Keratinocyte (primary cell): ENCODE results near the gene MAP7D3. TPM values are rescaled to one million over a fixed set of nuclear protein-coding genes. Genes with fewer than 3 reads are reported as not detected.

Experiments used
- DNase-seq: peaks from one replicate; pipeline ENCODE4 v3.0.0-alpha.2; 2011; ENCODE audit warnings: low read depth, missing footprints, low spot score
- FAIRE-seq: peaks from 2 replicates; lab custom pipeline; 2011; peaks lifted over from hg19 to GRCh38; lab: Jason Lieb, UNC
- H2AFZ ChIP-seq: 2 replicates; pipeline ENCODE4 v1.6.0; 2012; ENCODE audit warnings: low read length, control low read depth, inconsistent platforms; ENCODE audit not compliant: control insufficient read depth
- H3K27ac ChIP-seq: 2 replicates; pipeline ENCODE4 v1.5.1; 2011; ENCODE audit warnings: low read length; ENCODE audit not compliant: control insufficient read depth, insufficient read depth
- H3K27me3 ChIP-seq: 3 replicates; pipeline ENCODE4 v1.6.0; 2011; ENCODE audit warnings: low read length; ENCODE audit not compliant: control insufficient read depth, insufficient read depth; ENCODE audit errors: extremely low read depth
- H3K36me3 ChIP-seq, 2 experiments: 2 replicates in 1 of 2; 3 replicates in 1 of 2; pipeline ENCODE4 v1.5.1; 2011; ENCODE audit warnings: low read length in 2 of 2, mild to moderate bottlenecking in 1 of 2; ENCODE audit not compliant: control insufficient read depth in 2 of 2, insufficient read depth in 2 of 2; ENCODE audit errors: extremely low read depth in 1 of 2
- H3K4me1 ChIP-seq: 3 replicates; pipeline ENCODE4 v1.5.1; 2011; ENCODE audit warnings: low read length; ENCODE audit not compliant: control insufficient read depth, insufficient read depth; ENCODE audit errors: extremely low read depth
- H3K4me2 ChIP-seq: 3 replicates; pipeline ENCODE4 v1.6.0; 2011; ENCODE audit warnings: low read depth, low read length; ENCODE audit not compliant: control insufficient read depth, insufficient read depth; ENCODE audit errors: extremely low read depth
- H3K4me3 ChIP-seq, 3 experiments: fragments of 200-600 bp in 1 of 3; sonication (generic) in 1 of 3; 2 replicates in 2 of 3; 3 replicates in 1 of 3; pipeline ENCODE4 v1.5.1; 2011 to 2016; ENCODE audit warnings: low read length in 3 of 3, mild to moderate bottlenecking in 3 of 3, control low read depth in 2 of 3, inconsistent platforms in 1 of 3, low read depth in 1 of 3, mixed read lengths in 1 of 3, mixed run types in 1 of 3, moderate library complexity in 1 of 3; ENCODE audit not compliant: control insufficient read depth in 2 of 3, insufficient read depth in 2 of 3; ENCODE audit errors: extremely low read depth in 1 of 3
- H3K79me2 ChIP-seq: 2 replicates; pipeline ENCODE4 v1.6.0; 2012; ENCODE audit warnings: low read length; ENCODE audit not compliant: control insufficient read depth, insufficient read depth
- H3K9ac ChIP-seq: 3 replicates; pipeline ENCODE4 v1.6.0; 2011; ENCODE audit warnings: low read length; ENCODE audit not compliant: control insufficient read depth, insufficient read depth; ENCODE audit errors: extremely low read depth
- H3K9me1 ChIP-seq: 3 replicates; pipeline ENCODE4 v1.6.0; 2011; ENCODE audit warnings: low read length; ENCODE audit not compliant: control insufficient read depth, insufficient read depth; ENCODE audit errors: extremely low read depth
- H3K9me3 ChIP-seq: 2 replicates; pipeline ENCODE4 v1.5.1; 2012; ENCODE audit warnings: low read depth, low read length; ENCODE audit not compliant: control insufficient read depth
- H4K20me1 ChIP-seq: 3 replicates; pipeline ENCODE4 v1.6.0; 2011; ENCODE audit warnings: low read length; ENCODE audit not compliant: control insufficient read depth, insufficient read depth; ENCODE audit errors: extremely low read depth
- EZH2 ChIP-seq: IDR thresholded peaks from one replicate; pipeline ENCODE4 v1.6.1; 2012; ENCODE audit warnings: inconsistent platforms, mild to moderate bottlenecking, low read length, moderate library complexity
- dilution Hi-C: fragments of 300-500 bp; cut with MboI; formaldehyde crosslinking; loops from one replicate; pipeline ENCODE4 v1.7.0; 2020; ENCODE audit warnings: low sequenced_read_pairs; ENCODE audit not compliant: extremely low pct_ligation_motif_present
- polyA plus RNA-seq, 5 experiments: library from polyadenylated mRNA; depleted of rRNA in 3 of 5; stranded (reverse) in 3 of 5; stranded (forward) in 1 of 5; unstranded in 1 of 5; fragments of >200 nt; gene quantifications; 1 replicate in 1 of 5; 2 replicates in 3 of 5; 3 replicates in 1 of 5; pipeline versions ENCODE4 v1.2.1 to v1.2.3, GENCODE V29; 2011 to 2012; ENCODE audit warnings: missing spikeins in 2 of 5, low read depth in 1 of 5, low replicate concordance in 1 of 5
- TF ChIP-seq, protein P1 (sequence below), 3 experiments: IDR thresholded peaks in 1 of 3; conservative IDR thresholded peaks in 1 of 3; optimal IDR thresholded peaks in 1 of 3; 2 replicates in 2 of 3; 3 replicates in 1 of 3; pipeline versions ENCODE3 to v1.5.1; 2011; ENCODE audit warnings: low read length in 3 of 3, mild to moderate bottlenecking in 3 of 3, moderate library complexity in 2 of 3, control low read depth in 1 of 3, inconsistent platforms in 1 of 3; ENCODE audit not compliant: insufficient read depth in 2 of 3; ENCODE audit errors: extremely low read depth in 1 of 3

The MAP7D3 gene
- polyA plus RNA-seq, 1 donor (not counting 4 experiments of a cell fraction or from before 2014, with no cell fraction given), result 13.6 TPM

- no peak overlapping the region for H3K9ac ChIP-seq
- no peak overlapping the region for H2AFZ ChIP-seq
- no peak for FAIRE-seq
- TF ChIP-seq EZH2, result no peak
- TF ChIP-seq, protein P1, sequence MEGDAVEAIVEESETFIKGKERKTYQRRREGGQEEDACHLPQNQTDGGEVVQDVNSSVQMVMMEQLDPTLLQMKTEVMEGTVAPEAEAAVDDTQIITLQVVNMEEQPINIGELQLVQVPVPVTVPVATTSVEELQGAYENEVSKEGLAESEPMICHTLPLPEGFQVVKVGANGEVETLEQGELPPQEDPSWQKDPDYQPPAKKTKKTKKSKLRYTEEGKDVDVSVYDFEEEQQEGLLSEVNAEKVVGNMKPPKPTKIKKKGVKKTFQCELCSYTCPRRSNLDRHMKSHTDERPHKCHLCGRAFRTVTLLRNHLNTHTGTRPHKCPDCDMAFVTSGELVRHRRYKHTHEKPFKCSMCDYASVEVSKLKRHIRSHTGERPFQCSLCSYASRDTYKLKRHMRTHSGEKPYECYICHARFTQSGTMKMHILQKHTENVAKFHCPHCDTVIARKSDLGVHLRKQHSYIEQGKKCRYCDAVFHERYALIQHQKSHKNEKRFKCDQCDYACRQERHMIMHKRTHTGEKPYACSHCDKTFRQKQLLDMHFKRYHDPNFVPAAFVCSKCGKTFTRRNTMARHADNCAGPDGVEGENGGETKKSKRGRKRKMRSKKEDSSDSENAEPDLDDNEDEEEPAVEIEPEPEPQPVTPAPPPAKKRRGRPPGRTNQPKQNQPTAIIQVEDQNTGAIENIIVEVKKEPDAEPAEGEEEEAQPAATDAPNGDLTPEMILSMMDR (optimal IDR thresholded peaks at IDR 0.05 in 1 of 3, IDR thresholded peaks at IDR 0.05 in 1 of 3, conservative IDR thresholded peaks at IDR 0.05 in 1 of 3; ENCODE audit: extremely low read depth in 1 of 3, insufficient read depth in 2 of 3, low read length in 3 of 3), result no peak
- H3K4me3 ChIP-seq, result no peak overlapping the region
- DNase-seq, result no peak
- H4K20me1 ChIP-seq, result no peaks in the 10 kb centered on the region
- no peaks in the 10 kb centered on the region for H3K27me3 ChIP-seq
- no peak overlapping the region for H3K4me2 ChIP-seq
- H3K9me3 ChIP-seq, result no peaks in the 10 kb centered on the region
- no peaks in the 10 kb centered on the region for H3K79me2 ChIP-seq
- no peaks in the 10 kb centered on the region for H3K9me1 ChIP-seq
- H3K36me3 ChIP-seq, result no peaks in the 10 kb centered on the region
- no peaks in the 10 kb centered on the region for H3K4me1 ChIP-seq
- dilution Hi-C loops, result no loop called here
- H3K27ac ChIP-seq, result no peak overlapping the region
Observed at GRCh38 chrX:136266828-136267227, 15.6 kb upstream of the MAP7D3 start.

DNA sequence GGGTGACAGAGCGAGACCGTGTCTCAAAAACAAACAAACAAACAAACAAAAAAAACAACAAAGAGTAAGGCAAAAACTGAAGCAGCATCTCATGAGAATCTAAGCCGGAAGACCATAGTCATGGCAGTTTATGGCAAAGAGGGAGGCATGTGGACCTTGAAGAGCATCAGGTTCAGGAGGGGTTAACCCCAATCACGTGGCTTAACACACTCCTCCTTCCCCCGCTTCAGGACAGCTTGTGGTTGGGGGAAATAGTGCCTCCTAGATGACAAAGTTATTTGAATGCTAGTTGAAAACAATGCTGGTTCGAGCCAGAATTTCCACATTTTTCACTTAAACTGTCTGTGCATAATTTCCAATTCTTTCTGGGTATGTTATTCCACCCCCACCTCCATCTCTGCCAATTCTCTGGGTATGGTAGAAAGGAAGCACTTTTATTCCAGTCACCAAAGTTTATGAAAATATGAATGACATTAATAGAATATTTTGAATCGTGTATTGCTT lies 11.7 kb upstream of the MAP7D3 start:
- dilution Hi-C loops, result no loop called here
- H3K9me3 ChIP-seq, result no peaks in the 10 kb centered on the region
- no peaks in the 10 kb centered on the region for H3K9me1 ChIP-seq
- H3K9ac ChIP-seq, result no peak overlapping the region
- FAIRE-seq (no peak), DNase-seq (no peak)
- H3K27ac ChIP-seq, result no peak overlapping the region
- H3K36me3 ChIP-seq, result no peaks in the 10 kb centered on the region
- no peak overlapping the region for H3K4me3 ChIP-seq
- no peaks in the 10 kb centered on the region for H4K20me1 ChIP-seq
- H3K4me1 ChIP-seq, result peaks cover 14% of the 10 kb centered on the region
- H3K4me2 ChIP-seq, result no peak overlapping the region
- H3K27me3 ChIP-seq, result no peaks in the 10 kb centered on the region
- H3K79me2 ChIP-seq, result no peaks in the 10 kb centered on the region
- H2AFZ ChIP-seq, result no peak overlapping the region
- TF ChIP-seq, protein P1 (optimal IDR thresholded peaks at IDR 0.05 in 1 of 3, IDR thresholded peaks at IDR 0.05 in 1 of 3, conservative IDR thresholded peaks at IDR 0.05 in 1 of 3; ENCODE audit: extremely low read depth in 1 of 3, insufficient read depth in 2 of 3, low read length in 3 of 3), result no peak
- no peak for TF ChIP-seq EZH2
